HEK293 (cell line): ENCODE measurements around the gene DVL3.

Experiments used
- GLIS2 ChIP-seq: fragments of 450-650 bp; formaldehyde crosslinking; IDR thresholded peaks from 2 replicates; pipeline ENCODE4 v1.5.1; 2016; ENCODE audit warnings: missing biosample characterization, missing genetic modification characterization
- HIC1 ChIP-seq: fragments of 450-650 bp; formaldehyde crosslinking; IDR thresholded peaks from 2 replicates; pipeline ENCODE4 v1.5.1; 2016; ENCODE audit warnings: missing biosample characterization, missing genetic modification characterization
- KLF17 ChIP-seq: fragments of 450-650 bp; formaldehyde crosslinking; IDR thresholded peaks from 2 replicates; pipeline ENCODE4 v1.5.1; 2016; ENCODE audit warnings: missing biosample characterization, missing genetic modification characterization
- SETDB1 ChIP-seq: IDR thresholded peaks from one replicate; pipeline ENCODE4 v1.6.1; 2017; ENCODE audit warnings: mild to moderate bottlenecking, low read length, moderate library complexity, mixed read lengths; ENCODE audit not compliant: insufficient read length
- SP2 ChIP-seq: fragments of 450-650 bp; formaldehyde crosslinking; IDR thresholded peaks from 2 replicates; pipeline ENCODE4 v1.5.1; 2016; ENCODE audit warnings: missing biosample characterization, missing genetic modification characterization
- SP3 ChIP-seq: fragments of 450-650 bp; formaldehyde crosslinking; IDR thresholded peaks from 2 replicates; pipeline ENCODE4 v1.5.1; 2016; ENCODE audit warnings: missing biosample characterization, missing genetic modification characterization
- TRIM28 ChIP-seq: IDR thresholded peaks from 2 replicates; pipeline ENCODE4 v1.6.1; 2011; ENCODE audit warnings: low read length, control low read depth, borderline replicate concordance
- TSHZ1 ChIP-seq: fragments of 450-650 bp; formaldehyde crosslinking; IDR thresholded peaks from 2 replicates; pipeline ENCODE4 v1.5.1; 2016; ENCODE audit warnings: missing biosample characterization, missing genetic modification characterization, borderline replicate concordance
- ZFP41 ChIP-seq: fragments of 450-650 bp; formaldehyde crosslinking; IDR thresholded peaks from 2 replicates; pipeline ENCODE4 v1.5.1; 2016; ENCODE audit warnings: missing biosample characterization, missing genetic modification characterization, borderline replicate concordance
- ZIC2 ChIP-seq: fragments of 450-650 bp; formaldehyde crosslinking; IDR thresholded peaks from 2 replicates; pipeline ENCODE4 v1.5.1; 2016; ENCODE audit warnings: missing biosample characterization, missing genetic modification characterization
- ZNF112 ChIP-seq: fragments of 450-650 bp; formaldehyde crosslinking; IDR thresholded peaks from 2 replicates; pipeline ENCODE4 v1.5.0; 2017; ENCODE audit warnings: missing biosample characterization, missing genetic modification characterization
- ZNF132 ChIP-seq: fragments of 450-650 bp; formaldehyde crosslinking; IDR thresholded peaks from 2 replicates; pipeline ENCODE4 v1.5.1; 2017; ENCODE audit warnings: missing biosample characterization, missing genetic modification characterization, borderline replicate concordance
- ZNF211 ChIP-seq: fragments of 450-650 bp; formaldehyde crosslinking; IDR thresholded peaks from 2 replicates; pipeline ENCODE4 v1.5.1; 2016; ENCODE audit warnings: low read depth, missing biosample characterization, missing genetic modification characterization
- ZNF223 ChIP-seq: fragments of 450-650 bp; formaldehyde crosslinking; IDR thresholded peaks from 2 replicates; pipeline ENCODE4 v1.5.1; 2016; ENCODE audit warnings: missing biosample characterization, missing genetic modification characterization
- ZNF280D ChIP-seq: fragments of 450-650 bp; formaldehyde crosslinking; IDR thresholded peaks from 2 replicates; pipeline ENCODE4 v1.5.1; 2016; ENCODE audit warnings: missing biosample characterization, missing genetic modification characterization
- ZNF292 ChIP-seq: fragments of 450-650 bp; formaldehyde crosslinking; IDR thresholded peaks from 2 replicates; pipeline ENCODE4 v1.5.1; 2016; ENCODE audit warnings: low read depth, missing biosample characterization, missing genetic modification characterization, borderline replicate concordance
- ZNF335 ChIP-seq: fragments of 450-650 bp; formaldehyde crosslinking; conservative IDR thresholded peaks from 2 replicates; pipeline ENCODE4 v1.5.1; 2016; ENCODE audit warnings: missing biosample characterization, missing genetic modification characterization
- ZNF341 ChIP-seq: fragments of 450-650 bp; formaldehyde crosslinking; IDR thresholded peaks from 2 replicates; pipeline ENCODE4; 2016; ENCODE audit warnings: low read depth, missing biosample characterization, missing genetic modification characterization
- ZNF350 ChIP-seq: fragments of 450-650 bp; formaldehyde crosslinking; IDR thresholded peaks from 2 replicates; pipeline ENCODE4 v1.5.0; 2017; ENCODE audit warnings: missing biosample characterization, mild to moderate bottlenecking, missing genetic modification characterization
- ZNF354C ChIP-seq: fragments of 450-650 bp; formaldehyde crosslinking; IDR thresholded peaks from 2 replicates; pipeline ENCODE4 v1.5.1; 2016; ENCODE audit warnings: missing biosample characterization, missing genetic modification characterization, low read depth, borderline replicate concordance
- ZNF398 ChIP-seq: fragments of 450-650 bp; formaldehyde crosslinking; IDR thresholded peaks from 2 replicates; pipeline ENCODE4 v1.5.1; 2017; ENCODE audit warnings: missing biosample characterization, missing genetic modification characterization
- ZNF426 ChIP-seq: fragments of 450-650 bp; formaldehyde crosslinking; IDR thresholded peaks from 2 replicates; pipeline ENCODE4 v1.5.1; 2017; ENCODE audit warnings: missing biosample characterization, missing genetic modification characterization, mild to moderate bottlenecking, inconsistent platforms, moderate library complexity
- ZNF670 ChIP-seq: fragments of 450-650 bp; formaldehyde crosslinking; IDR thresholded peaks from 2 replicates; pipeline ENCODE4 v1.5.1; 2016; ENCODE audit warnings: missing biosample characterization, missing genetic modification characterization, low read depth
- ZNF747 ChIP-seq: fragments of 450-650 bp; formaldehyde crosslinking; IDR thresholded peaks from 2 replicates; pipeline ENCODE4 v1.5.1; 2016; ENCODE audit warnings: missing biosample characterization, missing genetic modification characterization
- ZNF76 ChIP-seq: fragments of 450-650 bp; formaldehyde crosslinking; IDR thresholded peaks from 2 replicates; pipeline ENCODE4; 2016; ENCODE audit warnings: low read depth, missing biosample characterization, missing genetic modification characterization, borderline replicate concordance
- ZSCAN4 ChIP-seq: fragments of 450-650 bp; formaldehyde crosslinking; IDR thresholded peaks from 2 replicates; pipeline ENCODE4 v1.5.1; 2017; ENCODE audit warnings: missing biosample characterization, missing genetic modification characterization

DVL3 gene

GRCh38 chr3:184176377-184177330 lies 21.5 kb downstream of the DVL3 start (continued):
- TF ChIP-seq ZSCAN4 (no peak), TRIM28 (peak; percentile 44; the same call in 1 of the 2 replicates), SP2 (peak; percentile 90), ZNF341 (no peak), ZNF426 (tag by site-specific recombination) (no peak), SETDB1 (no peak), ZNF292 (tag by site-specific recombination) (no peak), ZNF76 (tag by site-specific recombination) (peak; percentile 27), ZNF280D (no peak), ZNF670 (tag by site-specific recombination) (no peak), ZFP41 (tag by site-specific recombination) (no peak), ZNF335 (tag by site-specific recombination) (peak; percentile 96), ZNF747 (no peak), GLIS2 (tag by site-specific recombination) (peak; percentile 68; the same call in 1 of the 2 replicates), ZNF112 (tag by site-specific recombination) (no peak), ZIC2 (tag by site-specific recombination) (peak; percentile 49), HIC1 (tag by site-specific recombination) (peak; percentile 94), ZNF398 (tag by site-specific recombination) (peak; percentile 37), ZNF350 (tag by site-specific recombination) (no peak), KLF17 (tag by site-specific recombination) (no peak), ZNF132 (tag by site-specific recombination) (no peak), ZNF211 (no peak), ZNF354C (tag by site-specific recombination) (no peak), SP3 (tag by site-specific recombination) (peak; percentile 72), TSHZ1 (tag by site-specific recombination) (no peak), ZNF223 (no peak)
